GM12864 (cell line): ENCODE measurements around the gene SHLD2.
"Not testable (repeated sequence)": the region's sequence is repeated elsewhere in the genome, so short reads cannot be mapped to it uniquely, and the experiment has no call there.

Source experiments
- DNase-seq: peaks from one replicate; pipeline ENCODE4 v3.0.0-alpha.2; 2011; ENCODE audit warnings: low read depth
- H3K4me3 ChIP-seq: 2 replicates; pipeline ENCODE4 v1.5.1; 2011; ENCODE audit warnings: mild to moderate bottlenecking, low read depth, low read length, control low read depth
- TF ChIP-seq, protein P1 (sequence below): IDR thresholded peaks from 2 replicates; pipeline ENCODE4 v1.5.1; 2011; ENCODE audit warnings: low read depth, mild to moderate bottlenecking, moderate library complexity, low read length, control low read depth, inconsistent platforms; ENCODE audit errors: missing control alignments

The SHLD2 gene

DNA sequence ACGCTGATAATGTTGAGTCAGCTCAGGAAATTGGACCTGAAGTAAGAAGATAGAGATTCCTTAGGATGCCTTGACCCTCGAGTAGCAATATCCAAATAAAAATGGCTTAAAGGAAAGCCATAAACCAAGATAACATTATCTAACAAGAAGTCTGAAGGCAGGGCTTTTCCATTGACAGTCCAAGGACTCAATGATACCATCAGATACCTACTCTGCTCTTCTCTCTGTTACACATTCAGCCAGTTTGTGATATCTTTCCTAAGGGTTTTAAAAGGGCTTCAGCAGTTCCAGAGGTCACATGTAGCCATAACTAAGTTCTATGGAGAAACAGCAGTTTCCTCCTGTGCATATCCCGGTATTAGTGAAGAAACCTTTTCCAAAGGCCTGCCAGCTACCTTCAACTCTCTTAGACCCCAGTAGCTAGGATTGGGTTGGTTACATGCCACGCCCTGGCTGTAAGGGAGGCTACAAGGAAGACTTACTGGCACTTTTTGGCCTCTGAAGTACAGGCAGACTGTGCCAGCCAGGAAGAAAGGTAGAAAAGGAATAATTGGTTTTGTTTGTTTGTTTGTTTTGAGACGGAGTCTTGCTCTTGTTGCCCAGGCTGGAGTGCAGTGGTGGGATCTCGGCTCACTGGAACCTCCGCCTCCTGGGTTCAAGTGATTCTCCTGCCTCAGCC is 10.6 kb downstream of the SHLD2 start:
- TF ChIP-seq, protein P1, sequence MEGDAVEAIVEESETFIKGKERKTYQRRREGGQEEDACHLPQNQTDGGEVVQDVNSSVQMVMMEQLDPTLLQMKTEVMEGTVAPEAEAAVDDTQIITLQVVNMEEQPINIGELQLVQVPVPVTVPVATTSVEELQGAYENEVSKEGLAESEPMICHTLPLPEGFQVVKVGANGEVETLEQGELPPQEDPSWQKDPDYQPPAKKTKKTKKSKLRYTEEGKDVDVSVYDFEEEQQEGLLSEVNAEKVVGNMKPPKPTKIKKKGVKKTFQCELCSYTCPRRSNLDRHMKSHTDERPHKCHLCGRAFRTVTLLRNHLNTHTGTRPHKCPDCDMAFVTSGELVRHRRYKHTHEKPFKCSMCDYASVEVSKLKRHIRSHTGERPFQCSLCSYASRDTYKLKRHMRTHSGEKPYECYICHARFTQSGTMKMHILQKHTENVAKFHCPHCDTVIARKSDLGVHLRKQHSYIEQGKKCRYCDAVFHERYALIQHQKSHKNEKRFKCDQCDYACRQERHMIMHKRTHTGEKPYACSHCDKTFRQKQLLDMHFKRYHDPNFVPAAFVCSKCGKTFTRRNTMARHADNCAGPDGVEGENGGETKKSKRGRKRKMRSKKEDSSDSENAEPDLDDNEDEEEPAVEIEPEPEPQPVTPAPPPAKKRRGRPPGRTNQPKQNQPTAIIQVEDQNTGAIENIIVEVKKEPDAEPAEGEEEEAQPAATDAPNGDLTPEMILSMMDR: no peak
- no peak for DNase-seq
- H3K4me3 ChIP-seq: no peak overlapping the region

DNA sequence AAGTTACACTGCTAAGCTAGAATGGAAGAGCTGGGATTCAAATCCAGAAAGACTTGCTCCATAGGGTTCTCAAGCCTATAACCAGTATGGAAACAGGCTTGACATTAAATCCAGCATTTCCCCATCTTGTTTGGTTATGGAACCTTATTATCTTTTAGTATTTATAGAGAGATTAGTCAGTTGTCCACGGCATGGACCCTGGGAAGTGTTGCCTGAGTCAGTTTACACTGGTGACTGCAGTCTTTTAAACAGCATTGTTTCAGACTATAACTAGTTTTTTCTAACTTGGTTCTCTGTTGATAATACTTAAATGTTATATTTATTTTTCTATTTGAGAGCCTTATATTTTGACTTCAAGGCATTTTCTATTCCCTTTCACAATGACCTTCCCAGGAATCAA is 23.1 kb downstream of the SHLD2 start:
- DNase-seq: not testable (repeated sequence)

DNA sequence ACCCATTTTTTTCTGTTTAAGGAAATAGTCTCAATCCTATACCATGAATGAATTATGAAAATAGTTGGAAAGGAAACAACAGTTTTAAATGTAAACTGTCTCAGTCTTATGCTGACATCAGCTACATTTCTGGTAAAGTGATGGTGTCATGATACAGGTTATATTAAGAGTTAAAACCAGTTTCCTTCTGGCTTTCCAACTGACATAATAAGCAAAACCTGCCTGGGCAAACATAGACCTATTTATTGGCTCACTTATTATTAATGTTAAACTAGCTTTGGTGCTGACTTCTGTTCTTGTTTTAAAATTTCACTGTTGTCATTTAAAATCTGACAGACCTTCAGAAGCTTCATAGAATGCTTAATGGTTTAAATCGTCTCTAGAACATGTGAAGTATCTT is 24.0 kb downstream of the SHLD2 start:
- not testable (repeated sequence) for H3K4me3 ChIP-seq

More for the DNA sequence above, 23.1 kb downstream of the SHLD2 start:
- not testable (repeated sequence) for H3K4me3 ChIP-seq

DNA sequence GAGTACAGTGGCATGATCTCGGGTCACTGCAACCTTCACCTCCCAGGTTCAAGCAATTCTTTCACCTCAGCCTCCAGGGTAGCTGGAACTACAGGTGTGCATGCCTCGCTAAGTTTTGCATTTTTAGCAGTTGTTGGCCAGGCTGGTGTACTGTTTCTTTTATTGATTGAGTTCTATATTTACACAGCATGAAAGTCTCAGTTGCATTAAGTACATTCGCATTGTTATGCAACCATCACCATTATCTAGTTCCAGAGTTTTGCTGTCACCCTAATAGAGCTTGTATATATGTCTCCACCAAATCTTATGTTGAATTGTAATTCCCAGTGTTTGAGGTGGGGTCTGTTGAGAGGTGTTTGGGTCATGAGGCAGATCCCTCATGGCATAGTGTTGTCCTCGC is 28.3 kb downstream of the SHLD2 start:
- not testable (repeated sequence) for DNase-seq, H3K4me3 ChIP-seq

More for the DNA sequence above, 24.0 kb downstream of the SHLD2 start:
- not testable (repeated sequence) for DNase-seq

DNA sequence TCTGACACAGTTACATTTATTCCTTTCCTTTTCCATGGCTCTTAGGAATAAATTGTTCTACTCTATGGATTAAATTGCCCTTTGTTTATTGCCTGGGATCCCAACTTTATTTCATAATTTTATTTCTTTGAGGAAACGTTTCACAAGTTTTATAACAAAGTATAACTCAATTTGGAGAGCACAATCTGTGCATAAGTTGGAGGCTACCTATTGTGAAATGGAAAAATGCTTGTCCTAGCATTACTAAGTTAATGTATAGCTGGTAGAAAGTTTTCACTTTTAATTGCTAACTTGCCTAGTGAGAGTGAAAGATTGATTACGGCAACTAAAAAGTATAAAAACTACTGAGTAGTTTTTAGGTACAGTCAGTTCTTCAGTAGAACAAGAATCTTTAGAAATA is 32.0 kb downstream of the SHLD2 start:
- not testable (repeated sequence) for DNase-seq, H3K4me3 ChIP-seq

DNA sequence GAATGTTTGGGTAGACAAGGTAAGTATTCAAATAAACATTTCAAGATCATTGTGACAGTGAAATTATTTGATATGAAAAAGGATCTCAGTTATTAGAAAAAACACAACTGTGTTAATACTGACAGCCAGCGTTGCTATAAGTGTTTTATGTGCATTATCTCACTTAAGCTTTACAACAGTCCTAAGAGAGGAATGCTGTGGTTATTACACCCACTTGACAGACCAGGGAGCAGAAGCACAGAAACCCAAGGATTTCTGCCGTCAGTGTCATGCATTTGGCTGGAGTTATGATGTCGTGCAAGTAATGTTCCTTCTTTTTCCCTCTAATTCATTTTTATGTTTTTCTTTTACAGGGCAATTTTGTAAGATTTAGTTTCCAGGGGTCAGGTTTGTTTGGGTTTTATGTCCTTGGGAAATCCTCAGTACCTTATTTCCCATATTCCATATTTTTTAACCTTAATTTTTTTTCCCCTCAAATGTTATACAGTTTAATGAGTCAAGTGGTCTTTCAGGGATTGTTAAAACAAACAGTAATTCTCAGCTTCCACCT is 32.7 kb downstream of the SHLD2 start:
- not testable (repeated sequence) for DNase-seq, H3K4me3 ChIP-seq

DNA sequence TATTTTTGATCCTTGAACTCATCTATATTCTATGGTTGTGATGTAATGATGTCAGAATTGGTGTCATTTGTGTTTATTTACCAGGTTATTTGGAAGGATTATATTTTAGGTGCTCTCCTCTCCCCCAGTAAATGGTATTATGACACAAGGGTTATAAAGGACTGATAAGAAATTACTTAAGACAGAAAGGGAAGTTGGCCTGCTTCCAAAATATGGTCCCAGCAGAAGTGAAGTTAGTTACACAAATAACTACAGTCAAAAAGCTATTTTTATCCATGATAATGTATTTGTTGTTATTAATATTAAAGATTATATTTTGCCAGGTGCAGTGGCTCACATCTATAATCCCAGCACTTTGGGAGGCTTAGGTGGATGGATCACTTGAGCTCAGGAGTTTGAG is 37.2 kb downstream of the SHLD2 start:
- not testable (repeated sequence) for DNase-seq

DNA sequence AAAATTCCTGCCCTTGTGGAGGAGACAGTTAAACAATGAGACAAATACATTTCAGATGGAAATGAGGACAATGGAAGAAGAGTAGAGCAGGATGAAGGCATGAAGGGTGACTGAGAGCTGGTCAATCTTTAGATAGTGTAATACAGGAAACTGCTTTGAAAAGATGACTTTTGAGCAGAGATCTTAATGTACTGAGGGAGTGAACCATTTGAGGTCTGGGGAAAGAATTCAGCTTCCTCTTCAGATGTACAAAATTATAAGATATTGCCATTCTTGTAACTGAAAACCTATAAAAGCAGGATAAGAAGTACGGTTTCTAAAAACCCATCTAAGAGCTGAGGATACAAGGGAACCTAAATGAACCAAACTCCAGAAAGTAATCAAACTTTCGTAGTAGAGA is 38.9 kb downstream of the SHLD2 start:
- DNase-seq, H3K4me3 ChIP-seq: not testable (repeated sequence)

More for the DNA sequence above, 37.2 kb downstream of the SHLD2 start:
- H3K4me3 ChIP-seq: not testable (repeated sequence)

DNA sequence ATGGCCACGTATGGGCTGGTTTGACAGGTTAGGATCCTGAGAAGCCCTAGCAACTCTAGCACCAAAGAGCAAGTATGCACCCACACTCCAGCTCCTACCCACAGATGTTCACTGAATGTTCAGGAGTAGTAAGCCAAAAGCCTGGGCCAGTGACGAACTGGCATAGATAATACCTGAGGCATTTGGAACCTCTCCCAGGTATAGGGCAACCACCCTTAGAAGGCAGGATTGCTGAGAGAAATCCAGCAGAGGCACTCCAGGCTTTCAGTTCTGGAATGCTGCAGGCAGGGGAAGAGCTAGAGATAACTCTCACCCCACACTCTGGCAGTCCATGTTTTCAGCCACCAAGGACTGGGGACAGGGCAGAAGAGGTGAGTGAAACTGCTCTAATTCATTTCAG is 39.4 kb downstream of the SHLD2 start:
- not testable (repeated sequence) for H3K4me3 ChIP-seq, DNase-seq

DNA sequence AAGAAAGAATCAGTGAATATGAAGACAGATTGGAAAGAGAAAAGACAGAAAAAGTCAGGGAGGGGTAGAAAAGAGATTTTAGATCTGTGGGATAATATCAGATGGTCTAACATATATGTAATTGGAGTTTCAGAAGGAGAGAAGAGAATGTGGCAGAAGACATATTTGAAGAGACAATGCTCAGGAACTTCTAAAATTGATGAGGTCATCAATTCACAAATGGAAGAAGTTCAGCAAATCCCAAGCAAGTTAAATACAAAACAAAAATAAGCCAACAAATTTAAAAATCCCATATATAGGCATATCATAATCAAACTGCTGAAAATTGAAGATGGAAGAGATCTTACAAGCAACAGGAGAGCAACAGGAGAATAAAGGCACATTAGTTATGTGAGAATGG is 42.5 kb downstream of the SHLD2 start:
- not testable (repeated sequence) for DNase-seq, H3K4me3 ChIP-seq

DNA sequence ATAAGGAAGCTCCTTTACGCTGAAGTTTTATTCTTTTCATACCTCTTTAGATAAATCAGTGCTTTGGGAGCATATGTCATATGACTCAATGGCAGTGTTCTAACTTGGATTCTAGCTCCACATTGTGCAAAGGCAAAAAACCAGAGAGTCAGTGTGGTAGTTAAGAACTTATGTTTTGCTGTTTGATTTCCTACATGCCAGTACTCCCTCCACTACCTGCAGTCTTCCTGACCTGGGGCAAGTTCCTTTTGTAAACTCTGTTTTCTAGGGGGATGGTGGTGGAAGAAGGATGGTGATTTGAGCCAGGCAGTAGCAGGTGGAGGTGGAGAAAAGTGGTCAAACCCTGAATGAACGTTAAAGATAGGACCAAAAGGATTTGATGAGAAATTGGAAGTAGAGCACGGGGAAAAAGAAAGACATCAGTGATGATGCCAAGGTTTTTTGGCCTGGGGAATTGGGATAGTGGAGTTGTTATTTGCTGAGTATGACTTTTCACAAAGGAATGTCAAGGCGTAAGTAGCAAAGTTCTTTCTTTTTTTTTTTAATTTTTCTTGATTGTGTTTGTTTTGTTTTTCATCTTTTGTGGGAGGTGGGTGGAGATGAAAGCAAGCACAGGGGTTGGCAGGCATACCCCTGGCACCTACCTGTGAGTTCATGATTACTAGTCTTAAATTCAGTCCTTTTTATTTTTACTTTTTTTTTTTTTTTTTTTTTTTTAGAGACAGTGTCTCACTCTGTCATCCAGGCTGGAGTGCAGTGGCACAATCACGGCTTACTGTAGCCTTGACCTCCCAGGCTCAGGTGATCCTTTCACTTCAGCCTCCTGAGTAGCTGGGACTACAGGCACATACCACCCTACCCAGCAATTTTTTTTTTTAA is 47.5 kb downstream of the SHLD2 start:
- H3K4me3 ChIP-seq, DNase-seq: not testable (repeated sequence)

DNA sequence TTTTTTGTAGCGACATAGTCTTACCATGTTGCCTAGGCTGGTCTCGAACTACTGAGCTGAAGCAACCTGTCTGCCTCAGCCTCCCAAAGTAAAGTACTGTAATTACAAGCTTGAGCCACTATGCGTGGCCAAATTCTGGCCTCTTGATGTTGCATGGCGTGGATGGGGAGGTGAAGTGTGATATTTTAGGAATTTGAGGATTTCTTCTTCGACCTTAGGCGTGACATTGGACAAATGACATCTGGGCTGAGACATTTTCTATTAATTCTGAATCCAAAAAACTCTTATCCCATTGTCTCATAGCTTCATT is 48.1 kb downstream of the SHLD2 start:
- DNase-seq, H3K4me3 ChIP-seq: not testable (repeated sequence)

DNA sequence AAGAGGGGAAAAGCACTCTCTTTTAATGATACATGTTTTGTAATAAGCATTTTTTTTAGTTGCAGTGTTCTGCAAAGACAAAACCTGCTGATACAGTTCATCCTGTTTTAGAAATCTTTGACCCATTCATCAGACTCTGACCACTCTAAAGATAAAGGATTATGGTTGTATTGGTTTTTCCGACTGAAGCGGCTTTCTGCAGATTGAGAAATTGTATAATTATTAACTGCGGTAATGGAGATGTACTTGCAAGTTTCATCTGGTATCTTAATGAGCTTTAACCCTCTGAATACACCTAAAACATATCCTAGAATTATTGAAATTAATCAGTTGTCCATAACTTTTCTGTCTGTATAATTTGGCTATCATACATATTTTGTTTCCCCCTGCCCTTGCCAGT is 50.6 kb downstream of the SHLD2 start:
- not testable (repeated sequence) for H3K4me3 ChIP-seq, DNase-seq

DNA sequence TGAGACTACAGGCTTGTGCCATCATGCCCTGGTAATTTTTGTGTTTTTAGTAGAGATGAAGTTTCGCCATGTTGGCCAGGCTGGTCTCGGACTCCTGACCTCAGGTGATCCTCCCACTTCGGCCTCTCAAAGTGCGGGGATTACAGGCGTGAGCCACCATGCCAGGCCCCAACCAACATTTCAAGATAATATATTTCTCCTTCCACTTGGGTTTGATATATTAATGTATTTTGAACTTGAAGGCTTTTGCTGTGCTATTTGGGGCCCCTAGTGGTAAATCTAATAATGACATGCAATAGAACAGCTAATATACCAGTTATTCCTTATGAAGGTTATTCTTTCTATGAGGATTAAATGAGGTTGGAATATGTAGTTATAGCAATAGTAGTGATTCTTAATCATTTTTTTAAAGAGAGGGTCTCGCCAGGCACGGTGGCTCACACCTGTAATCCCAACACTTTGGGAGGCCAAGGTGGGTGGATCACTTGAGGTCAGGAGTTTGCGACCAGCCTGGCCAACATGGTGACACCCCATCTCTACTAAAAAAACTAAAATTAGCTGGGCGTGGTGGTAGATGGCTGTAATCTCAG is 54.1 kb downstream of the SHLD2 start:
- not testable (repeated sequence) for H3K4me3 ChIP-seq, DNase-seq

DNA sequence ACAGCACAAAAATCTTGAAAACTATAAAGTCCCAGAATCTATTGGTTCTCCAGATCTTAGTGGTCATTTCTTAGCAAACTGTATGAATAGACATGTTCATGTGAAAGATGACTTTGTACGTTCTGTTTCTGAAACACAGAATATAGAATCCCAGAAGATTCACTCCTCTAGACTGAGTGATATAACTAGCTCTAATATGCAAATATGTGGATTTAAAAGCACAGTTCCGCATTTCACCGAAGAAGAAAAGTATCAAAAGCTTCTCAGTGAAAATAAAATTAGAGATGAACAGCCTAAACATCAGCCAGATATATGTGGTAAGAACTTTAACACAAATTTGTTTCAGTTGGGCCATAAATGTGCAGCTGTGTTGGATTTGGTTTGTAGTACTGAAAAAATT is 56.5 kb downstream of the SHLD2 start:
- not testable (repeated sequence) for H3K4me3 ChIP-seq
- DNase-seq: peak; percentile 10

DNA sequence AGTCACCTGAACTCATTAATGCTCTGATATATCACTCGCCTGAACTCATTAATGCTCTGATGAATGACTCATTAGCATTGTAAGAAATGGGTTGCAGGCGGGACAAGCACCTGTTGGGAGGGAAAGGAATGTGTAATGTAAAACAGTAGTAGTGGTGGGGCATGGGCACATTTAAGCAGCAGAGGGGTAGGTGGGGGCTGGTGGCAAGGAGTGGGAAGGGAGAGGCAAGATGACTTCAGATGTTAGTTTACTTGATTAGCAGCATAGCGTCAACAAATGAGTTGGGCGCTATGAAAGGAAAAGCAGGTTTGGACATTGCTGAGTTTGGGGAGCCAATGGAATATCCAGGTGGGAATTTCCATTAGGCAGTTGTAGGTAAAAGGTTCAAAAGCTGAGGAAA is 61.8 kb downstream of the SHLD2 start:
- not testable (repeated sequence) for DNase-seq

DNA sequence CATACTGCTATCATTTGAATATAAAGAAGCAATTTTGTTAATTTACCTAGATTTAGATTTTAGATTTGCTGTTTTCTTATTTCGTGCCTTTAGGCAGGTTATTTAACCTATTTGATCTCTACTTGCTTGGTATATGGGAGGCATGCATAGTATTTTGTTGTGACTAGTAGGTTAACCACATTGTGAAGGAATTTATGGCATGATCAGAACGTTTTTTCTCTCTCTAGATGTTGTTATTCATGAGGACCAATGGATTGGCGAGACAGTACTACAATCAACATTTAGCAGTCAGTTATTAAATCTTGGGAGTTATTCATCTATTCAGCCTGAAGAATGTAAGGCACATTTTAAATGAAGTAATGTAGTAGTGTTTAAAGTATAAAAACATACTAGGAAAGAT is 62.8 kb downstream of the SHLD2 start:
- not testable (repeated sequence) for DNase-seq, H3K4me3 ChIP-seq

More for the DNA sequence above, 61.8 kb downstream of the SHLD2 start:
- H3K4me3 ChIP-seq: not testable (repeated sequence)

DNA sequence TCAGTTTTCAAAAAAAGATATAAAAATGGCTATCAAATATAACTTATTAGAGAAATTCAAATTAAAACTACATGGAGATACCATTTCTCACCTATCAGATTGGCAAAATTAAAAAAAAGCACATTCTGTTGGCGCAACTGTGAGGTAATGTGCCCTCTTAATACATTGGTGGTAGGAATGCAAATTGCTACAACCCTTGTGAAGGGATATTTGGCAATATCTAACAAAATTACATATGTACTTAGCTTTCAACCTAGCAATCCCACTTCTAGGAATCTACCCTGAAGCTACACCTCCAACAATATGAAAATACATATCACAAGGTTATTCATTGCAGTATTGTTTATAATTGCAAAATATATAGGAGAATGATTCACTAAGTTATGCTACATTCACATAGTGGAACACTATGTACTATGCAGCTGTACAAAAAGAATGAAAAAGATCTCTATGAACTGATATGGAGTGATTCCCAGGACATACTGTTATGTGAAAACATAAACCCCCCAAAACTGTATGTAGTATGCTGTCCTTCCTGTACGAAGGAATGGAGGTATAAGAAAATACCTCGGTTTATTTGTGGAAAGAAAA is 67.8 kb downstream of the SHLD2 start:
- DNase-seq, H3K4me3 ChIP-seq: not testable (repeated sequence)
